HFF-Myc (cell line): ENCODE measurements around the gene NPIPA5.
"Not testable (repeated sequence)": the region's sequence is repeated elsewhere in the genome, so short reads cannot be mapped to it uniquely, and the experiment has no call there.

Source experiments
- DNase-seq: peaks from one replicate; pipeline ENCODE4 v3.0.0-alpha.2; 2011; ENCODE audit warnings: low read depth; ENCODE audit errors: extremely low read depth
- H3K4me3 ChIP-seq: replicated peaks from 2 replicates; pipeline ENCODE4 v1.5.1; 2011; ENCODE audit warnings: low read depth, mild to moderate bottlenecking, control low read depth, low read length
- CTCF ChIP-seq: IDR thresholded peaks from 2 replicates; pipeline ENCODE4 v1.5.1; 2012; ENCODE audit warnings: mild to moderate bottlenecking, low read depth, low read length, control low read depth; ENCODE audit errors: missing control alignments

The NPIPA5 gene

GRCh38 chr16:15398618-15399316, 20.7 kb upstream of the NPIPA5 start:
- no peak for TF ChIP-seq CTCF

GRCh38 chr16:15396948-15397594, 19.0 kb upstream of the NPIPA5 start:
- no peak for TF ChIP-seq CTCF
- no peak for DNase-seq
- H3K4me3 ChIP-seq = no peak overlapping the region

More at GRCh38 chr16:15398618-15399316, 20.7 kb upstream of the NPIPA5 start:
- H3K4me3 ChIP-seq = no peak overlapping the region
- no peak for DNase-seq

GRCh38 chr16:15396509-15396829, 18.4 kb upstream of the NPIPA5 start:
- not testable (repeated sequence) for DNase-seq
- peak overlapping the region; percentile 45 for H3K4me3 ChIP-seq

- DNase-seq = not testable (repeated sequence)
- peak within 1 kb of the TSS; percentile 45 for H3K4me3 ChIP-seq
These were observed 17.8 kb upstream of the NPIPA5 start, which contains the start of gene MPV17L for GRCh38 chr16:15395631-15396508. TSS of gene MPV17L (plus strand) at chr16:15395754. CDS start at chr16:15395898, 144 bp downstream.

GRCh38 chr16:15393025-15393424, 14.9 kb upstream of the NPIPA5 start:
- not testable (repeated sequence) for DNase-seq, H3K4me3 ChIP-seq

GRCh38 chr16:15389916-15390315, 11.8 kb upstream of the NPIPA5 start:
- not testable (repeated sequence) for H3K4me3 ChIP-seq, DNase-seq

- DNase-seq, H3K4me3 ChIP-seq: not testable (repeated sequence)
These were observed 10.0 kb upstream of the NPIPA5 start for GRCh38 chr16:15388060-15388459.

- DNase-seq, H3K4me3 ChIP-seq: not testable (repeated sequence)
These were observed 4.7 kb upstream of the NPIPA5 start for GRCh38 chr16:15382810-15383209.

GRCh38 chr16:15357495-15357894, 20.6 kb downstream of the NPIPA5 start:
- DNase-seq, H3K4me3 ChIP-seq: not testable (repeated sequence)

- not testable (repeated sequence) for DNase-seq, H3K4me3 ChIP-seq
These were observed 23.2 kb downstream of the NPIPA5 start for GRCh38 chr16:15354846-15355245.

GRCh38 chr16:15352852-15353251, 25.2 kb downstream of the NPIPA5 start:
- not testable (repeated sequence) for H3K4me3 ChIP-seq, DNase-seq

GRCh38 chr16:15351745-15352144, 26.3 kb downstream of the NPIPA5 start:
- DNase-seq = not testable (repeated sequence)

GRCh38 chr16:15351251-15351650, 26.8 kb downstream of the NPIPA5 start:
- not testable (repeated sequence) for DNase-seq, H3K4me3 ChIP-seq

More at GRCh38 chr16:15351745-15352144, 26.3 kb downstream of the NPIPA5 start:
- not testable (repeated sequence) for H3K4me3 ChIP-seq

GRCh38 chr16:15348721-15349120, 29.4 kb downstream of the NPIPA5 start:
- H3K4me3 ChIP-seq, DNase-seq: not testable (repeated sequence)

GRCh38 chr16:15342337-15342736, 35.8 kb downstream of the NPIPA5 start:
- DNase-seq, H3K4me3 ChIP-seq: not testable (repeated sequence)

- H3K4me3 ChIP-seq, DNase-seq: not testable (repeated sequence)
These were observed 39.1 kb downstream of the NPIPA5 start for GRCh38 chr16:15338986-15339385.
